Endothelial cell of umbilical vein (primary cell): ENCODE data around the gene WFIKKN1. TPM values are rescaled to one million over a fixed set of nuclear protein-coding genes. Genes with fewer than 3 reads are reported as not detected.

Source experiments
- BruUV-seq: library from RNA; stranded (reverse); fragments of 400-500 nt; replicated peaks from 2 replicates; lab custom pipeline; 2021; lab: Mats Ljungman, UMichigan
- CTCF ChIA-PET: fragments of 300-600, 350-600 bp; sonication (Branson Sonifier 250); formaldehyde crosslinking; loops from one replicate; lab custom pipeline; 2021; ENCODE audit warnings: antibody characterized with exemption, inconsistent platforms; lab: Charles Lee
- POLR2A ChIA-PET: fragments of 300-600, 350-600 bp; sonication (Branson Sonifier 250); formaldehyde crosslinking; loops from one replicate; lab custom pipeline; 2021; ENCODE audit warnings: antibody characterized with exemption, inconsistent platforms; lab: Charles Lee
- DNase-seq: peaks from one replicate; pipeline ENCODE4 v3.0.0-alpha.2; 2011; ENCODE audit warnings: low read depth, low spot score
- FAIRE-seq: peaks from 2 replicates; lab custom pipeline; 2011; peaks lifted over from hg19 to GRCh38; lab: Jason Lieb, UNC
- H2AFZ ChIP-seq: 2 replicates; pipeline ENCODE4 v1.6.0; 2012; ENCODE audit warnings: low read depth, low read length, control low read depth, inconsistent platforms
- H3K27ac ChIP-seq: 2 replicates; pipeline ENCODE4 v1.5.1; 2011; ENCODE audit warnings: low read depth, mild to moderate bottlenecking, control low read depth, low read length, moderate library complexity; ENCODE audit not compliant: insufficient read depth
- H3K27me3 ChIP-seq, 2 experiments: 2 replicates each; pipeline versions ENCODE4 v1.6.0 to v1.6.1; 2011; ENCODE audit warnings: low read length in 2 of 2, mixed read lengths in 1 of 2; ENCODE audit not compliant: control insufficient read depth in 2 of 2, insufficient read depth in 2 of 2
- H3K36me3 ChIP-seq, 2 experiments: 2 replicates in 1 of 2; 3 replicates in 1 of 2; pipeline ENCODE4 v1.5.1; 2011; ENCODE audit warnings: low read length in 2 of 2, mild to moderate bottlenecking in 1 of 2, moderate library complexity in 1 of 2; ENCODE audit not compliant: control insufficient read depth in 2 of 2, insufficient read depth in 2 of 2; ENCODE audit errors: extremely low read depth in 1 of 2
- H3K4me1 ChIP-seq: 3 replicates; pipeline ENCODE4 v1.5.1; 2011; ENCODE audit warnings: mild to moderate bottlenecking, low read length; ENCODE audit not compliant: control insufficient read depth, insufficient read depth; ENCODE audit errors: extremely low read depth
- H3K4me2 ChIP-seq: 2 replicates; pipeline ENCODE4 v1.6.1; 2011; ENCODE audit warnings: low read length, control low read depth, mixed read lengths; ENCODE audit not compliant: insufficient read depth
- H3K4me3 ChIP-seq, 3 experiments: fragments of 200-600 bp in 1 of 3; sonication (generic), shearing (Covaris generic) in 1 of 3; replicated peaks in 1 of 3; 2 replicates each; pipeline ENCODE4 v1.5.1; 2011 to 2016; ENCODE audit warnings: control low read depth in 3 of 3, low read length in 3 of 3, mild to moderate bottlenecking in 2 of 3, inconsistent platforms in 1 of 3, low read depth in 1 of 3, moderate library complexity in 1 of 3; ENCODE audit not compliant: insufficient read depth in 1 of 3
- H3K79me2 ChIP-seq: 2 replicates; pipeline ENCODE4 v1.6.0; 2012; ENCODE audit warnings: low read length, inconsistent platforms; ENCODE audit not compliant: control insufficient read depth, insufficient read depth
- H3K9ac ChIP-seq: replicated peaks from 2 replicates; pipeline ENCODE3; 2011; ENCODE audit warnings: low read length, control low read depth; ENCODE audit not compliant: insufficient read depth; ENCODE audit errors: extremely low read depth
- H3K9me1 ChIP-seq: replicated peaks from 3 replicates; pipeline ENCODE4 v1.6.0; 2011; ENCODE audit warnings: mild to moderate bottlenecking, low read length; ENCODE audit not compliant: control insufficient read depth, insufficient read depth; ENCODE audit errors: extremely low read depth
- H3K9me3 ChIP-seq: replicated peaks from 2 replicates; pipeline ENCODE4 v1.5.1; 2012; ENCODE audit warnings: low read length, inconsistent platforms; ENCODE audit not compliant: control insufficient read depth, insufficient read depth
- H4K20me1 ChIP-seq: replicated peaks from 2 replicates; pipeline ENCODE3; 2011; ENCODE audit warnings: mild to moderate bottlenecking, low read length; ENCODE audit not compliant: control insufficient read depth, insufficient read depth; ENCODE audit errors: extremely low read depth
- EZH2 ChIP-seq: IDR thresholded peaks from 2 replicates; pipeline ENCODE4 v1.6.1; 2012; ENCODE audit warnings: borderline replicate concordance, low read depth, mild to moderate bottlenecking, moderate library complexity, low read length, inconsistent platforms; ENCODE audit not compliant: severe bottlenecking
- FOS ChIP-seq: IDR thresholded peaks from 2 replicates; pipeline ENCODE4 v1.6.1; 2011; ENCODE audit warnings: mild to moderate bottlenecking, low read length, moderate library complexity, borderline replicate concordance; ENCODE audit not compliant: insufficient read depth
- GATA2 ChIP-seq: IDR thresholded peaks from 2 replicates; pipeline ENCODE4 v1.7.0; 2011; ENCODE audit warnings: low read depth, mild to moderate bottlenecking, moderate library complexity, mixed read lengths, low read length; ENCODE audit not compliant: insufficient read length, insufficient read depth
- JUN ChIP-seq: IDR thresholded peaks from 2 replicates; pipeline ENCODE4 v1.6.1; 2011; ENCODE audit warnings: borderline replicate concordance, low read depth; ENCODE audit not compliant: insufficient read length, insufficient read depth
- MYC ChIP-seq: IDR thresholded peaks from one replicate; pipeline ENCODE4 v1.6.1; 2011; ENCODE audit warnings: mild to moderate bottlenecking, low read depth, low read length
- POLR2A ChIP-seq: IDR thresholded peaks from 2 replicates; pipeline ENCODE4 v1.6.1; 2012; ENCODE audit warnings: low read depth, mild to moderate bottlenecking, control low read depth, low read length
- POLR2AphosphoS5 ChIP-seq: IDR thresholded peaks from 2 replicates; pipeline ENCODE4 v1.6.1; 2012; ENCODE audit warnings: low read depth, mild to moderate bottlenecking, control low read depth, low read length, moderate library complexity; ENCODE audit not compliant: insufficient read depth
- dilution Hi-C: fragments of 300-500 bp; cut with MboI; formaldehyde crosslinking; loops from one replicate; pipeline ENCODE4 v1.15.0; 2019; ENCODE audit warnings: low sequenced_read_pairs; ENCODE audit not compliant: extremely low pct_ligation_motif_present
- intact Hi-C: fragments of 100-400 bp; cut with micrococcal nuclease; formaldehyde crosslinking; loops from one replicate; pipeline ENCODE4 v1.10.0; 2022
- polyA plus RNA-seq, 4 experiments: library from polyadenylated mRNA; depleted of rRNA in 3 of 4; stranded (reverse) in 3 of 4; unstranded in 1 of 4; fragments of >200 nt; gene quantifications; 2 replicates each; pipeline versions ENCODE4 v1.2.1 to v1.2.3, GENCODE V29; 2011 to 2012; ENCODE audit warnings: missing spikeins in 1 of 4
- total RNA-seq: library from RNA; stranded (reverse); gene quantifications from 2 replicates; pipeline ENCODE4 v1.2.3, GENCODE V29; 2021
- TF ChIP-seq, protein P1 (sequence below): IDR thresholded peaks from 2 replicates; pipeline ENCODE4 v1.6.1; 2011; ENCODE audit not compliant: insufficient read depth, insufficient read length
- TF ChIP-seq, protein P2 (sequence below), 2 donors: IDR thresholded peaks; 1 replicate in 1 of 2; 2 replicates in 1 of 2; pipeline ENCODE4 v1.5.1; 2011; ENCODE audit warnings: low read length in 2 of 2, mild to moderate bottlenecking in 2 of 2, moderate library complexity in 2 of 2, control low read depth in 1 of 2, inconsistent platforms in 1 of 2, low read depth in 1 of 2; ENCODE audit not compliant: insufficient read depth in 1 of 2; ENCODE audit errors: extremely low read depth in 1 of 2

The WFIKKN1 gene
- total and polyA plus RNA-seq, 2 donors (not counting 3 experiments of a cell fraction or from before 2014, with no cell fraction given) = 0.06 to 0.40 TPM

DNA sequence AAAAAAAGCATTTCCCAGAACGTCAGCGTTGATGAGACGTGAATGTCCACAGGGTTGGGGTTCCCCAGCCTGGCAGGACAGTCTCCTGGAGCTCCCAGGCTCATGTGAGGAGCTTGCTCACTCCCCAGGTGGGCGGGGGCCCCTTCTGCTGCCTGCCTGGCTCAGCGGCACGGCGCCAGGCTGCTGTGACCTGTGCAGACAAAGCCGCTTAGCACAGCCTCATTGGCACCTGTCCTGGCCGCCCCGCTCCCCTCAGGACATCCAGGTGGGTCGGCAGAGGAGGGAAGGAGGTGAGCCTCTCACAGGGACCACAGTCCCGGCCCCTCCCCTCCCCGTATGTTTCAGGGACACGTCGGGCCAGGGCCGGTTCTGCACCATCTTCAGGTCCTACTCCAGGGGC, 12.9 kb upstream of the WFIKKN1 start:
- no peaks in the 10 kb centered on the region for H3K9me3 ChIP-seq
- POLR2A ChIA-PET = no interaction called here
- H3K4me1 ChIP-seq = no peaks in the 10 kb centered on the region
- no TSS peak for BruUV-seq
- no peak overlapping the region for H2AFZ ChIP-seq
- intact Hi-C loops (no loop called here), dilution Hi-C loops (no loop called here)
- no peak for TF ChIP-seq FOS
- no peak for TF ChIP-seq POLR2AphosphoS5
- no peak for TF ChIP-seq JUN
- TF ChIP-seq POLR2A = no peak
- TF ChIP-seq EZH2 = no peak
- TF ChIP-seq MYC = no peak
- TF ChIP-seq, protein P1, sequence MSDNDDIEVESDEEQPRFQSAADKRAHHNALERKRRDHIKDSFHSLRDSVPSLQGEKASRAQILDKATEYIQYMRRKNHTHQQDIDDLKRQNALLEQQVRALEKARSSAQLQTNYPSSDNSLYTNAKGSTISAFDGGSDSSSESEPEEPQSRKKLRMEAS = no peak
- no peak overlapping the region for H3K4me2 ChIP-seq
- H4K20me1 ChIP-seq = no peaks in the 10 kb centered on the region
- no peak overlapping the region for H3K4me3 ChIP-seq
- no peak overlapping the region for H3K9ac ChIP-seq
- H3K27ac ChIP-seq = no peak overlapping the region
- CTCF ChIA-PET = no interaction called here
- no peaks in the 10 kb centered on the region for H3K9me1 ChIP-seq
- no peaks in the 10 kb centered on the region for H3K36me3 ChIP-seq
- no peaks in the 10 kb centered on the region for H3K79me2 ChIP-seq
- no peaks in the 10 kb centered on the region for H3K27me3 ChIP-seq
- DNase-seq (no peak), FAIRE-seq (no peak)

DNA sequence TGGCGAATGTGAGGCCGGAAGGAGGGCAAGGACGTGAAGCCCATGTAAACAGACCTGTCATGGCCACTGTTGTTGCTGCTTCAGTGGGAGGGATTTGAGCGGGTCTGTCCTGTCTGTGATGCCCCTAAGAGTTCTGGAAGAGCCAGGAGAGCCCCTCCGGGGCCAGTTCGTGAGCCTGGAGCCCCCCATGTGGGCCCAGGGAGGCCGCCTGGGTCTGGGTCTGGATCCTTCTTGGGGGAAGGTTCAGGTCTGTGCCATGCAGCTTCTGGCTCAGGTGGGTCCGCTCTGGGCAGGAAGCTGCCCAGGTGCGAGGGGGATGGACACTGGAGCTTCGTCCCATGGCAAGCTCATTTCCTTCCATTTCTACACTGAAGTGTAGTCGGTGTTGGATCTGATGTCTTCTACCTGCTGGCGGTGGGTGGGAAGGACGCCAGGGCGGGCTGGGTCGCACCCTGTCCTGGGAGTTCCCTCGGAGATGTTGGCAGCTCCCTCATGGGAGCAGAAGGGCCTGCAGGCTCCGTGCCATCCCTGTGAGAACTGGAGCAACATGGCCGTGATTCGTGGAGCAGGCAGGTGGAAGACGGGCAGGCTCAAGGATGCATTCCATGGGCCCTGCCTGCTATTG, 11.2 kb upstream of the WFIKKN1 start:
- H3K27me3 ChIP-seq = no peaks in the 10 kb centered on the region
- intact Hi-C loops (no loop called here), dilution Hi-C loops (no loop called here)
- H3K9me3 ChIP-seq = no peaks in the 10 kb centered on the region
- H3K27ac ChIP-seq = no peak overlapping the region
- TF ChIP-seq GATA2 (no peak), EZH2 (no peak), POLR2AphosphoS5 (no peak), POLR2A (no peak), FOS (no peak), JUN (no peak), MYC (no peak)
- TF ChIP-seq, protein P1 = no peak
- TF ChIP-seq, protein P2, sequence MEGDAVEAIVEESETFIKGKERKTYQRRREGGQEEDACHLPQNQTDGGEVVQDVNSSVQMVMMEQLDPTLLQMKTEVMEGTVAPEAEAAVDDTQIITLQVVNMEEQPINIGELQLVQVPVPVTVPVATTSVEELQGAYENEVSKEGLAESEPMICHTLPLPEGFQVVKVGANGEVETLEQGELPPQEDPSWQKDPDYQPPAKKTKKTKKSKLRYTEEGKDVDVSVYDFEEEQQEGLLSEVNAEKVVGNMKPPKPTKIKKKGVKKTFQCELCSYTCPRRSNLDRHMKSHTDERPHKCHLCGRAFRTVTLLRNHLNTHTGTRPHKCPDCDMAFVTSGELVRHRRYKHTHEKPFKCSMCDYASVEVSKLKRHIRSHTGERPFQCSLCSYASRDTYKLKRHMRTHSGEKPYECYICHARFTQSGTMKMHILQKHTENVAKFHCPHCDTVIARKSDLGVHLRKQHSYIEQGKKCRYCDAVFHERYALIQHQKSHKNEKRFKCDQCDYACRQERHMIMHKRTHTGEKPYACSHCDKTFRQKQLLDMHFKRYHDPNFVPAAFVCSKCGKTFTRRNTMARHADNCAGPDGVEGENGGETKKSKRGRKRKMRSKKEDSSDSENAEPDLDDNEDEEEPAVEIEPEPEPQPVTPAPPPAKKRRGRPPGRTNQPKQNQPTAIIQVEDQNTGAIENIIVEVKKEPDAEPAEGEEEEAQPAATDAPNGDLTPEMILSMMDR (IDR thresholded peaks at IDR 0.05; ENCODE audit: extremely low read depth in 1 of 2, insufficient read depth in 1 of 2, low read depth in 1 of 2, low read length in 2 of 2) = no peak
- no TSS peak for BruUV-seq
- CTCF ChIA-PET = no interaction called here
- H4K20me1 ChIP-seq = no peaks in the 10 kb centered on the region
- H3K79me2 ChIP-seq = no peaks in the 10 kb centered on the region
- DNase-seq (no peak), FAIRE-seq (no peak)
- H3K4me3 ChIP-seq = no peak overlapping the region
- no peaks in the 10 kb centered on the region for H3K9me1 ChIP-seq
- POLR2A ChIA-PET = no interaction called here
- H3K4me1 ChIP-seq = no peaks in the 10 kb centered on the region
- H3K9ac ChIP-seq = no peak overlapping the region
- H3K36me3 ChIP-seq = no peaks in the 10 kb centered on the region
- no peak overlapping the region for H3K4me2 ChIP-seq
- H2AFZ ChIP-seq = no peak overlapping the region
